ENCODE results near the gene FBXW11. TPM values are rescaled to one million over a fixed set of nuclear protein-coding genes. Genes with fewer than 3 reads are reported as not detected.
A peak's percentile ranks its signal among the peaks of the same experiment; 100 is the strongest.

Gene FBXW11
- total and polyA plus RNA-seq, 2 donors (not counting 1 experiment from before 2014, with no cell fraction given), result 19.7 to 62.4 TPM

DNA sequence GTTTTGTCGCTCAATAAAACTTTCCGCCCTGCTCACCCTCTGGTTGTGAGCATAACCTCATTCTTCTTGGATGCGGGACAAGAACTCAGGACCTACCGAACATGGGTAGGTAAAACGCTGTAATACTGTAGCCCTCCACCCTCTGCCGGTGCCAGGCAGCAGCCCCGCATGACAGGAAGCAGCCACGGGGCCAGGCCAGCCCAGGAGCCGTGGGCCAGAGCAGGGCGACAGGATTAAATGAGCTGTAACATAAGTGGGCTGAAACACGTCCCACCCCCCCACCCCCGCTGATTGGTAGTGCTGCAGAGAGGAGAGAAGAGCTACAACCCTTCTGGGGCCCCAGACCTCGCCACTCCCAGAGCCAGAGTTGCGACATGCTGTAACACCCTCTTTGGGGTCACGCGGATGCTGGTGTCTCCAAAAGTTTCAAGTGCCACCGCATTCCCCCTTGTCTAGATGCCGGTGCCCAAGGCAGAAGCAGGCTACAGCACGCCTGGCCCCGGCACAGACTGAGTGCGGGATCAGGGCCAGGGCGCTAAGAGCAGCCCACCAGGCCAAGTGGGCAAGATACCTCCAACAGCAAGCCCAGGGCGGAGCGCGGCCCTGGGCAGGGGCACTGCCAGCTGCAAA lies 81.8 kb downstream of the FBXW11 start:
- H3K9ac ChIP-seq (ENCODE audit: low read length), result no peak overlapping the region
- H4K20me1 ChIP-seq (ENCODE audit: control insufficient read depth, insufficient read depth, low read length, poor library complexity, severe bottlenecking), result peaks cover 45% of the 10 kb centered on the region
- WGBS (ENCODE audit: insufficient coverage), result 95% methylated on average over 17 of the region's 25 CpGs
- H3K36me3 ChIP-seq (replicated peaks in 1 of 2; ENCODE audit: control extremely low read depth in 1 of 2, control insufficient read depth in 1 of 2, extremely low read depth in 1 of 2, insufficient read depth in 2 of 2, low read length in 1 of 2), result no peaks in the 10 kb centered on the region
- peaks cover 0 to 16% (median 5%) of the 10 kb centered on the region in 3 donors for H3K9me3 ChIP-seq (ENCODE audit: control extremely low read depth in 1 of 3, control insufficient read depth in 2 of 3, insufficient read depth in 1 of 3, low read length in 2 of 3)
- Mint-ChIP-seq H3K4me3 (no peak overlapping the region), H3K27ac (no peak overlapping the region), H3K9me3 (ENCODE audit: insufficient read depth) (no peaks in the 10 kb centered on the region), H3K4me1 (peaks cover 59% of the 10 kb centered on the region), H3K27me3 (no peaks in the 10 kb centered on the region)
- ChIA-PET POLR2A (no interaction called here), CTCF (interaction anchor here (1.0 to 1.1 kb wide), 3 partner anchors 13 to 81 kb away, joined by 3 to 4 read pairs (median 4); partner anchors contain the start of gene FBXW11)
- intact Hi-C loops (cut with micrococcal nuclease), result no loop called here
- H3K4me3 ChIP-seq (ENCODE audit: control extremely low read depth in 1 of 5, extremely low read depth in 1 of 5, insufficient read depth in 1 of 5, low read depth in 2 of 5, low read length in 4 of 5), result no peak overlapping the region
- H3K4me2 ChIP-seq (replicated peaks; ENCODE audit: low read depth, low read length, poor library complexity, severe bottlenecking), result no peak overlapping the region
- no peak for DNase-seq
- H3K27ac ChIP-seq (ENCODE audit: low read length in 2 of 2), result no peak overlapping the region
- H2AFZ ChIP-seq (ENCODE audit: insufficient read depth, low read depth, low read length, poor library complexity, severe bottlenecking), result no peak overlapping the region
- no peaks in the 10 kb centered on the region for H3K27me3 ChIP-seq (replicated peaks in 1 of 4; ENCODE audit: control extremely low read depth in 1 of 4, control insufficient read depth in 3 of 4, insufficient read depth in 4 of 4, low read length in 3 of 4)
- ATAC-seq (ENCODE audit: low read depth), result no peak
- H3K4me1 ChIP-seq (ENCODE audit: control insufficient read depth in 2 of 2, insufficient read depth in 2 of 2, low read length in 2 of 2), result peaks cover 17 to 32% of the 10 kb centered on the region in 2 donors
- peaks cover 100% of the 10 kb centered on the region for H3K79me2 ChIP-seq (ENCODE audit: control insufficient read depth, insufficient read depth, low read length)
- TF ChIP-seq, protein P1, sequence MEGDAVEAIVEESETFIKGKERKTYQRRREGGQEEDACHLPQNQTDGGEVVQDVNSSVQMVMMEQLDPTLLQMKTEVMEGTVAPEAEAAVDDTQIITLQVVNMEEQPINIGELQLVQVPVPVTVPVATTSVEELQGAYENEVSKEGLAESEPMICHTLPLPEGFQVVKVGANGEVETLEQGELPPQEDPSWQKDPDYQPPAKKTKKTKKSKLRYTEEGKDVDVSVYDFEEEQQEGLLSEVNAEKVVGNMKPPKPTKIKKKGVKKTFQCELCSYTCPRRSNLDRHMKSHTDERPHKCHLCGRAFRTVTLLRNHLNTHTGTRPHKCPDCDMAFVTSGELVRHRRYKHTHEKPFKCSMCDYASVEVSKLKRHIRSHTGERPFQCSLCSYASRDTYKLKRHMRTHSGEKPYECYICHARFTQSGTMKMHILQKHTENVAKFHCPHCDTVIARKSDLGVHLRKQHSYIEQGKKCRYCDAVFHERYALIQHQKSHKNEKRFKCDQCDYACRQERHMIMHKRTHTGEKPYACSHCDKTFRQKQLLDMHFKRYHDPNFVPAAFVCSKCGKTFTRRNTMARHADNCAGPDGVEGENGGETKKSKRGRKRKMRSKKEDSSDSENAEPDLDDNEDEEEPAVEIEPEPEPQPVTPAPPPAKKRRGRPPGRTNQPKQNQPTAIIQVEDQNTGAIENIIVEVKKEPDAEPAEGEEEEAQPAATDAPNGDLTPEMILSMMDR (IDR thresholded peaks at IDR 0.05), result no peak
- no peak for TF ChIP-seq EZH2 (IDR thresholded peaks at IDR 0.05; ENCODE audit: borderline replicate concordance, insufficient read depth, low read depth, low read length, poor library complexity, severe bottlenecking)

DNA sequence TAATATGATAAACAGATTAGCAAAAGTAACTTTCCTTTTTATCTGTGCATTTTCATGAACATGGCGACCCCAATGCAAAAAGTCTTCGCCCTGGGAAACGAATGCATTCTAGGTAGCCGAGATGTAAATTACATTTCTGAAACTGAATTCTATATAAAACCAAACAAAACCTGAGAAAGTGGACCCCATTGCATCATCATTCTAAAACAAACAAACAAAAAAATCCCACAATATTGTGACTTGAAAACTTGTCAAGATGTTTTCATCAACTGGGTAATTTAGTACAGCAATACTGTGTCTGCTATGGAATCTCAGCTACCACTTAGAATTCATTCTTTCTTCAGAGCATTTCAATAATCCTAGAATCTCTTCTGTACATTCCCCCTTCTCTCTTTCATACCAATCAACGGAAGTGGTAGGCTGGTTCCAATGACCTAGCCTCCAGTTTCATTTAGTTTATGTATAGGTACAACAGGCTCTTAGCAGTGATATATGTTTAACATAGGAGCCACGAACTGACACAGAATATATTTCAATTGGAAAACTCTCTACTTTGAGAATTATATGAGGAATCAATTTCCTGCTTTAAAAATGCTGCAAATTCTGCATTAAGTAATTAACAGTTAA lies 85.6 kb downstream of the FBXW11 start:
- Histone ChIP-seq H4K20me1 (ENCODE audit: control insufficient read depth, insufficient read depth, low read length, poor library complexity, severe bottlenecking) (peaks cover 43% of the 10 kb centered on the region), H3K9me3 (ENCODE audit: control extremely low read depth in 1 of 3, control insufficient read depth in 2 of 3, insufficient read depth in 1 of 3, low read length in 2 of 3) (peaks cover 0 to 12% (median 5%) of the 10 kb centered on the region in 3 donors), H3K79me2 (ENCODE audit: control insufficient read depth, insufficient read depth, low read length) (peaks cover 100% of the 10 kb centered on the region), H3K9ac (ENCODE audit: low read length) (no peak overlapping the region), H3K4me3 (ENCODE audit: control extremely low read depth in 1 of 5, extremely low read depth in 1 of 5, insufficient read depth in 1 of 5, low read depth in 2 of 5, low read length in 4 of 5) (no peak overlapping the region), H3K4me1 (ENCODE audit: control insufficient read depth in 2 of 2, insufficient read depth in 2 of 2, low read length in 2 of 2) (peaks cover 21 to 27% of the 10 kb centered on the region in 2 donors), H2AFZ (ENCODE audit: insufficient read depth, low read depth, low read length, poor library complexity, severe bottlenecking) (no peak overlapping the region), H3K4me2 (replicated peaks; ENCODE audit: low read depth, low read length, poor library complexity, severe bottlenecking) (no peak overlapping the region), H3K36me3 (replicated peaks in 1 of 2; ENCODE audit: control extremely low read depth in 1 of 2, control insufficient read depth in 1 of 2, extremely low read depth in 1 of 2, insufficient read depth in 2 of 2, low read length in 1 of 2) (no peaks in the 10 kb centered on the region), H3K27me3 (replicated peaks in 1 of 4; ENCODE audit: control extremely low read depth in 1 of 4, control insufficient read depth in 3 of 4, insufficient read depth in 4 of 4, low read length in 3 of 4) (no peaks in the 10 kb centered on the region), H3K27ac (ENCODE audit: low read length in 2 of 2) (peak overlapping the region in 1 of 2 donors; percentile 49)
- Mint-ChIP-seq H3K4me3 (no peak overlapping the region), H3K4me1 (peaks cover 67% of the 10 kb centered on the region), H3K27ac (no peak overlapping the region), H3K27me3 (no peaks in the 10 kb centered on the region), H3K9me3 (ENCODE audit: insufficient read depth) (peaks cover under 1% of the 10 kb centered on the region)
- ATAC-seq (ENCODE audit: low read depth) (no peak), DNase-seq (no peak)
- no peak for TF ChIP-seq EZH2 (IDR thresholded peaks at IDR 0.05; ENCODE audit: borderline replicate concordance, insufficient read depth, low read depth, low read length, poor library complexity, severe bottlenecking)
- TF ChIP-seq, protein P1 (IDR thresholded peaks at IDR 0.05), result no peak
- CTCF ChIA-PET, result interaction anchor here (1.1 to 4.7 kb wide), 4 partner anchors 9 to 120 kb away, joined by 3 to 27 read pairs (median 8); no protein-coding TSS in a partner anchor
- intact Hi-C loops (cut with micrococcal nuclease), result no loop called here
- POLR2A ChIA-PET, result no interaction called here
- WGBS (ENCODE audit: insufficient coverage), result 91% methylated on average over 4 of the region's 6 CpGs
